GM08714 (cell line): Measurements from ENCODE around the gene RPRM.

ENCODE experiments used
- H3K4me3 ChIP-seq: fragments of 200-500 bp; sonication (Bioruptor generic); 2 replicates; pipeline ENCODE4 v1.5.1; 2014; ENCODE audit warnings: mild to moderate bottlenecking, low read length, inconsistent platforms
- ZNF274 ChIP-seq: IDR thresholded peaks from 2 replicates; pipeline ENCODE4 v1.6.1; 2012; ENCODE audit warnings: mild to moderate bottlenecking, low read depth, low read length

RPRM gene

DNA sequence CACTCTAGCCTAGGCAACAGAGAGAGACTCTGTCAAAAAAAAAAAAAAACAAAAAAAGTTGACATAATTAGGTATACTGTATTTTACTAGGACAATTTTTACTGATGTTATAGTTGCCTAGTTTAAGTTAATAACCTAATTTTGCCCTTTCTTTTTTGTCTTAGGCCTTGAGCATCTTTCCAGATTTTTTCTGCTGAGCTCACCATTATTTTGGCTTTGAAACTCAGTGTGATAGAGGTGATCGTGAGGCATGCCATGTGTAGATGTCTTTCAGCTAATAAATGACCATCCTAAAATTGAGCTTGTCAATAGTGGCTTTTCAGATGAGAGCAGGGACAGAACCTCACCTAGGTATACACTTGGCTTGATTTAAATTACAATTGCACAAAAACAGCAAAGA is 47.4 kb downstream of the RPRM start:
- H3K4me3 ChIP-seq = no peak overlapping the region
- no peak for TF ChIP-seq ZNF274
